ENCODE results near the gene ENOX1.

Gene ENOX1

DNA sequence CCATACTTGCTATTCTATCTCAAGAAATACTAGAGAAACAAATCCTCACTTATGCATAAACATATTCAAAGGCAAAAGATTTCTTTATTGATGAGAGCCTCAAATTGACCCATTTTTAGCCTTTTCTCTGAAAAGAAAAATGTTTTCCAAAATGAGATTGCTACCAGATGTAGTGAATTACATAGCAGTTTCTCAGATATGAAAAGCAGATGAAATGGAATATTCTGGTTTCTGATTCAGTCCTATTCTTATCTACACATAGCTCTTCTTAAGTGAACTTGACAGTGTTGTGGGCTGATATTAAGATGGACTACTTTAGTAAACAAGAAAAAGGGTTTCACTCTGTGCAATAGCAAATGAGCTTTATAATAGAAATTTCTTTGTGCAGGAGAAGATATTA, 579.9 kb downstream of the ENOX1 start:
- DNase-seq (ENCODE audit: low read depth): no peak
- TF ChIP-seq, protein P1, sequence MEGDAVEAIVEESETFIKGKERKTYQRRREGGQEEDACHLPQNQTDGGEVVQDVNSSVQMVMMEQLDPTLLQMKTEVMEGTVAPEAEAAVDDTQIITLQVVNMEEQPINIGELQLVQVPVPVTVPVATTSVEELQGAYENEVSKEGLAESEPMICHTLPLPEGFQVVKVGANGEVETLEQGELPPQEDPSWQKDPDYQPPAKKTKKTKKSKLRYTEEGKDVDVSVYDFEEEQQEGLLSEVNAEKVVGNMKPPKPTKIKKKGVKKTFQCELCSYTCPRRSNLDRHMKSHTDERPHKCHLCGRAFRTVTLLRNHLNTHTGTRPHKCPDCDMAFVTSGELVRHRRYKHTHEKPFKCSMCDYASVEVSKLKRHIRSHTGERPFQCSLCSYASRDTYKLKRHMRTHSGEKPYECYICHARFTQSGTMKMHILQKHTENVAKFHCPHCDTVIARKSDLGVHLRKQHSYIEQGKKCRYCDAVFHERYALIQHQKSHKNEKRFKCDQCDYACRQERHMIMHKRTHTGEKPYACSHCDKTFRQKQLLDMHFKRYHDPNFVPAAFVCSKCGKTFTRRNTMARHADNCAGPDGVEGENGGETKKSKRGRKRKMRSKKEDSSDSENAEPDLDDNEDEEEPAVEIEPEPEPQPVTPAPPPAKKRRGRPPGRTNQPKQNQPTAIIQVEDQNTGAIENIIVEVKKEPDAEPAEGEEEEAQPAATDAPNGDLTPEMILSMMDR (IDR thresholded peaks at IDR 0.05; ENCODE audit: low read depth, low read length, missing control alignments): no peak
- H3K4me3 ChIP-seq (ENCODE audit: low read depth, low read length): no peak overlapping the region

DNA sequence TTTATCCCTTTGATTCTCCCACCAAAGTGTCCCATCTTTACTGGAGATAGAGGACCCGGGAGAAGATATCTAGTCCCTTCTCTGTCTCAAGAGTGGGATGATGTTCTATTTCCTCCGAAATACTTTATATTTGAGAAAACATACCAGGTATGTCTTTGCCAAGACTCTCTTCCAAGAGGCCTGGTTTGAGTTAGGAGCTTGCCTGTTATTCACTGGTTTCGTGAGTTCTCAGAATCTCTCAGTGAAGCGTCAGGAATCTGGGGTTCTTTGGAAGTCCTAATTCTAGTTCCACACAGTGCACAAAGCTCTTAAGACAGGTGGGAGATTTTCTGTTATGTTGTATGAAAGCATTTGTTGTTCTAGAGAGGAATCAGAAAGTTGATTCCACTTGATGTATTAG, 581.4 kb downstream of the ENOX1 start:
- no peak overlapping the region for H3K4me3 ChIP-seq (ENCODE audit: low read depth, low read length)
- DNase-seq (ENCODE audit: low read depth): no peak
- TF ChIP-seq, protein P1 (IDR thresholded peaks at IDR 0.05; ENCODE audit: low read depth, low read length, missing control alignments): no peak

DNA sequence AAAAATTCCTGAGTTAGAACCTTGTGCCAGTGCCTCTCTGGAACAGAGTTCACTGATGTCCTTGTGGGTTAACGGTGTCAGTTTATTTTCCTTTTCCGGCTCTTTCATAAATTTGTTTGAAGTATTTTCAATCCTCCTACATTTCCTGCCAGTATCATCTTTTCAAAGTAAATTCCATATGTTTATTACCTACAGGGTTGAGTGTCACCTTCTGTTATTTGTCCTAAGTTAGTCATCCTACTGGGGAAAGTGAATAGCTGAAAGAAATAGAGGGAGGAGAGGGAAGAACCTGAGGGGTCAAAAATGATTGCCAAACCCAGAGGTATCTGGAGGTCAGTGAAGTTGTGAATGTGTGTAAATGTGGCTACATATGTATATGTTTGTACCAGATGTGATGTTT, 582.2 kb downstream of the ENOX1 start:
- TF ChIP-seq, protein P1 (IDR thresholded peaks at IDR 0.05; ENCODE audit: low read depth, low read length, missing control alignments): no peak
- H3K4me3 ChIP-seq (ENCODE audit: low read depth, low read length): no peak overlapping the region
- no peak for DNase-seq (ENCODE audit: low read depth)

DNA sequence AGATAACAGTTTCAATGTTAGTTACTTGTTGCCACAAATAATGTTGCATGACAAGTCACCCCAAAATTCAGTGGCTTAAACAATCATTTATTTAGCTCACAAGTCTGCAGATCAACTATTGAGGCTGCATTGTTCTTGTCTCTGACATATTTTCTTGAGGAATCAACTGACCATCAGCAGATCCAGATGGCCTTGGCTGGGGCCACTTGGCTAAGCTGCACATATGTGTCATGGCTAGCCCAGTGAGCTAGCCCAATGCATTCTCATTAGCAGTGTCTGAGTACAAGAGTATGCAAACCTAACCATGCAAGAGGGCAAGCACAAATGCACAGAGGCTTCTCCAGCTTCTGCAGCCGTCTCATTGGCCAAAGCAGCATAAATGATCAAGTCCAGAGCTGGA, 583.0 kb downstream of the ENOX1 start:
- H3K4me3 ChIP-seq (ENCODE audit: low read depth, low read length): no peak overlapping the region
- TF ChIP-seq, protein P1 (IDR thresholded peaks at IDR 0.05; ENCODE audit: low read depth, low read length, missing control alignments): no peak
- DNase-seq (ENCODE audit: low read depth): no peak

DNA sequence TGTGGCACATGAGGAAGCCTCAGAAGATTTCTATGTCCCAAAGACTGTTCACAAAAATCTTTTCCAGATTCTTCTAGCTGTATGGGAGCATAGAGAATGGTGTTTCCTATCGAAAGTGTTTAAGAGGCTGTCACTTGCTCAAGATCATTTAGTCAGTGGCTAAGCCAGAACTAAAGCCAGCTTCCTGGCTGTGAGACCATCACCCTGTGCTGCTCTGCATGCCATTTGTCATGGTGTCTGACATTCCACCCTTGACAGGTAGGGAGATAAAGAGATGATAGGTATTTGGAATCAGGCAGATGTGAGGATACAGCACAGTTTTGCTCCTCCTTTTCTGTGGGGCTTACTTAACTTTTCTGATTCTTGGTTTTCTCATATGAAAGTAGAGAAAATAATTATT, 586.0 kb downstream of the ENOX1 start:
- H3K4me3 ChIP-seq (ENCODE audit: low read depth, low read length): no peak overlapping the region
- DNase-seq (ENCODE audit: low read depth): no peak
- TF ChIP-seq, protein P1 (IDR thresholded peaks at IDR 0.05; ENCODE audit: low read depth, low read length, missing control alignments): no peak

DNA sequence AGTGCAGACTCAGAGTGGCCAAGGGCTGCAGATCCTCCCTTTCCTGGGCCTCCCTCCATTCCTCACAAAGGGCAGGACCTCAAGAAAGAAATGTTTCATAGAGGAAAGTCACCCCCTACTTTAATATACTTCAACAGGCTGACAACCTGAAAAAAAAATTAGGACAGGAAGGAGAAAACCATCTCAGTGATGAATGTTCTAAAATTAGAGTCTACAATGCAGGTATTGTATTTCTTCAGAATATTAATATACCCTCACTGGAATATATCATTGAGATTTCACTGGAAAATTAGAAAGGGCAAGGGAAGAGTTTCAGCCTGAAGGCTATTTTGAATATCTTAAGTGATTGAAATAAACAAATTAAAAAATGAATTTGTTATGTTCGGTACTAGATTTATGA, 586.5 kb downstream of the ENOX1 start:
- TF ChIP-seq, protein P1 (IDR thresholded peaks at IDR 0.05; ENCODE audit: low read depth, low read length, missing control alignments): no peak
- H3K4me3 ChIP-seq (ENCODE audit: low read depth, low read length): no peak overlapping the region

DNA sequence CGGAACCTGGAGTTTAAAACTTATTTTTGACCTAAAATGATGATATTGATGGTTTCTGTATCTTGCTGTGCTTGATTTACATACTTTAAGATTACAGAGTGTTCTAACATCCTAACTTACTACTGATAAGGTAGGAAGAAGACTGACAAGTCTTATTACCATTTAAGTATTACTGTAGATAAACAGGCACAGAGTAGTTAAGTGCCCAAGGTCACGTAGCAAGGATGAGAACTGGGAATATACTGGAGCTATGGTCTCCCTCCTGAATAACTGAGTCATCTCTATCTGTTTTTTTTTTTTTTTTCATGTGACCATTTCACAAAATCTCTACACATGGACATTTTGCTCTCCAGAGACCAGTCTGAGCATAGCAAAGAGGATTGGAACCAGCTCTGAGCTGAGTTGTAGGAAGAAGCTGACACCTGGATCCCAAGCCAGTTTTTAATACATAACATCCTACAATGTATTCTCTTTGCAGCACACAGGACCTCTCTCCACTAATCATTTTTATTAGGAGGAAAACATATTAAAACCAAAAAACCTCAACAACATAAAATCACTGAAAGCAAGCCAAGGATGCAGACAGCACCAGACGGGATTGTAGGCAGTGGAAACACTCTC, 589.9 kb downstream of the ENOX1 start:
- TF ChIP-seq, protein P1 (IDR thresholded peaks at IDR 0.05; ENCODE audit: low read depth, low read length, missing control alignments): no peak
- no peak overlapping the region for H3K4me3 ChIP-seq (ENCODE audit: low read depth, low read length)
- DNase-seq (ENCODE audit: low read depth): no peak

More for the DNA sequence above, 586.5 kb downstream of the ENOX1 start:
- DNase-seq (ENCODE audit: low read depth): no peak

All from GM12864 (cell line).